KMS-11 (cell line): ENCODE data around the gene MYH6.
"Not testable (repeated sequence)": the region's sequence is repeated elsewhere in the genome, so short reads cannot be mapped to it uniquely, and the experiment has no call there.

Experiments
- H2AFZ ChIP-seq: fragments of 200-600 bp; sonication (generic); 2 replicates; pipeline ENCODE4 v1.6.1; 2016; ENCODE audit warnings: antibody characterized with exemption, mixed run types, low read depth
- H3K27ac ChIP-seq: fragments of 200-600 bp; sonication (generic); 2 replicates; pipeline ENCODE4 v1.6.1; 2016; ENCODE audit warnings: mild to moderate bottlenecking, mixed run types
- H3K27me3 ChIP-seq: fragments of 200-600 bp; sonication (generic); 2 replicates; pipeline ENCODE4 v1.6.1; 2017; ENCODE audit warnings: mild to moderate bottlenecking, low read depth, mixed run types, moderate library complexity; ENCODE audit not compliant: insufficient read depth
- H3K36me3 ChIP-seq: fragments of 200-600 bp; sonication (generic); 2 replicates; pipeline ENCODE4 v1.6.1; 2017; ENCODE audit warnings: mild to moderate bottlenecking, mixed run types; ENCODE audit not compliant: insufficient read depth
- H3K4me1 ChIP-seq: fragments of 200-600 bp; sonication (generic); 2 replicates; pipeline ENCODE4 v1.6.1; 2016; ENCODE audit warnings: mild to moderate bottlenecking, low read depth, mixed run types; ENCODE audit not compliant: poor library complexity, severe bottlenecking
- H3K4me2 ChIP-seq: fragments of 200-600 bp; sonication (generic); 2 replicates; pipeline ENCODE4 v1.7.0; 2016; ENCODE audit warnings: mild to moderate bottlenecking, mixed run types
- H3K4me3 ChIP-seq: fragments of 200-600 bp; sonication (generic); IDR thresholded peaks from 2 replicates; pipeline ENCODE4 v1.6.1; 2017; ENCODE audit warnings: low read depth, low read length, mixed read lengths; ENCODE audit not compliant: insufficient read depth
- H3K79me2 ChIP-seq: fragments of 200-600 bp; sonication (generic); 2 replicates; pipeline ENCODE4 v1.6.1; 2016; ENCODE audit warnings: low read depth, mixed run types; ENCODE audit not compliant: insufficient read depth
- H3K9ac ChIP-seq: fragments of 200-600 bp; sonication (generic); 2 replicates; pipeline ENCODE4 v1.6.1; 2016; ENCODE audit warnings: mild to moderate bottlenecking, mixed run types
- H4K20me1 ChIP-seq: fragments of 200-600 bp; sonication (generic); 2 replicates; pipeline ENCODE4 v1.6.1; 2016; ENCODE audit warnings: mild to moderate bottlenecking, mixed run types; ENCODE audit not compliant: insufficient read depth
- TF ChIP-seq, protein P1 (sequence below): fragments of 200-600 bp; sonication (generic); conservative IDR thresholded peaks from 2 replicates; pipeline ENCODE4 v1.6.1; 2017; ENCODE audit warnings: low read depth, mild to moderate bottlenecking, antibody characterized with exemption, low read length, moderate library complexity, mixed read lengths

The MYH6 gene

GRCh38 chr14:23407516-23408306, at the start of gene MYH6:
Gene MYH6, minus strand, starts transcription at chr14:23408273. Its CDS starts 1,050 bp downstream, at chr14:23407223.
- no peak within 1 kb of the TSS for H3K4me3 ChIP-seq
- no peak within 1 kb of the TSS for H3K4me2 ChIP-seq
- TF ChIP-seq, protein P1, sequence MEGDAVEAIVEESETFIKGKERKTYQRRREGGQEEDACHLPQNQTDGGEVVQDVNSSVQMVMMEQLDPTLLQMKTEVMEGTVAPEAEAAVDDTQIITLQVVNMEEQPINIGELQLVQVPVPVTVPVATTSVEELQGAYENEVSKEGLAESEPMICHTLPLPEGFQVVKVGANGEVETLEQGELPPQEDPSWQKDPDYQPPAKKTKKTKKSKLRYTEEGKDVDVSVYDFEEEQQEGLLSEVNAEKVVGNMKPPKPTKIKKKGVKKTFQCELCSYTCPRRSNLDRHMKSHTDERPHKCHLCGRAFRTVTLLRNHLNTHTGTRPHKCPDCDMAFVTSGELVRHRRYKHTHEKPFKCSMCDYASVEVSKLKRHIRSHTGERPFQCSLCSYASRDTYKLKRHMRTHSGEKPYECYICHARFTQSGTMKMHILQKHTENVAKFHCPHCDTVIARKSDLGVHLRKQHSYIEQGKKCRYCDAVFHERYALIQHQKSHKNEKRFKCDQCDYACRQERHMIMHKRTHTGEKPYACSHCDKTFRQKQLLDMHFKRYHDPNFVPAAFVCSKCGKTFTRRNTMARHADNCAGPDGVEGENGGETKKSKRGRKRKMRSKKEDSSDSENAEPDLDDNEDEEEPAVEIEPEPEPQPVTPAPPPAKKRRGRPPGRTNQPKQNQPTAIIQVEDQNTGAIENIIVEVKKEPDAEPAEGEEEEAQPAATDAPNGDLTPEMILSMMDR = no peak
- H3K4me1 ChIP-seq = no peaks in the 10 kb centered on the region
- no peak within 1 kb of the TSS for H3K27ac ChIP-seq
- H2AFZ ChIP-seq = no peak within 1 kb of the TSS
- H4K20me1 ChIP-seq = no peaks in the 10 kb centered on the region
- peaks cover 33% of the 10 kb centered on the region; the same call in 1 of the 2 replicates for H3K27me3 ChIP-seq
- H3K79me2 ChIP-seq = no peaks in the 10 kb centered on the region
- no peak within 1 kb of the TSS for H3K9ac ChIP-seq
- no peaks in the 10 kb centered on the region for H3K36me3 ChIP-seq

- H3K4me3 ChIP-seq, H3K4me2 ChIP-seq, H3K36me3 ChIP-seq, H2AFZ ChIP-seq, H3K79me2 ChIP-seq, H3K27me3 ChIP-seq, H3K27ac ChIP-seq, H3K9ac ChIP-seq, H3K4me1 ChIP-seq, H4K20me1 ChIP-seq: not testable (repeated sequence)
These were observed 49.0 kb upstream of the MYH6 start for GRCh38 chr14:23456883-23457586.

DNA sequence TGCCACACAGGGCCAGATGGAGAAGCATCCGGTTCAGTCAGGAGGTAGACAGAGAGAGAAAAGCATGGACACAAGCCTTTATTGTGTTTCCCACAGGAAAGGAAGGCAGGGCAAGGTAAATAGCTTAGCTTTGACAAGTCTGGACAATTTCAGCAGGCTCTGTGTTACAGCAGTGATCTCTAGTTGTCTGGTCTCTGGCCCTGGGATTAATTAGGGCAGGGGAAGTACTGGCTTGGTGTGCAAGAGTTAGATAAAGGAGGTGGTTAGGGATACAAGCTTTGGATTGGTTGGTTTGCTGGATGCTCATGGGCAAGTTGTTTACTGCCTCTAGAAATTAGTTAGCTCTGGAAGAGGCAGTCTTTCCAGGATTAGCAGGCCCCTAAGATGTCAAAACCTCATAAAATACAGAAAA, 46.4 kb upstream of the MYH6 start:
- Histone ChIP-seq H3K4me1 (no peaks in the 10 kb centered on the region), H3K79me2 (no peaks in the 10 kb centered on the region), H2AFZ (no peak overlapping the region), H3K36me3 (no peaks in the 10 kb centered on the region), H3K9ac (no peak overlapping the region), H3K4me3 (no peak overlapping the region), H3K27ac (no peak overlapping the region), H4K20me1 (no peaks in the 10 kb centered on the region), H3K27me3 (no peaks in the 10 kb centered on the region), H3K4me2 (no peak overlapping the region)
- TF ChIP-seq, protein P1 = no peak

DNA sequence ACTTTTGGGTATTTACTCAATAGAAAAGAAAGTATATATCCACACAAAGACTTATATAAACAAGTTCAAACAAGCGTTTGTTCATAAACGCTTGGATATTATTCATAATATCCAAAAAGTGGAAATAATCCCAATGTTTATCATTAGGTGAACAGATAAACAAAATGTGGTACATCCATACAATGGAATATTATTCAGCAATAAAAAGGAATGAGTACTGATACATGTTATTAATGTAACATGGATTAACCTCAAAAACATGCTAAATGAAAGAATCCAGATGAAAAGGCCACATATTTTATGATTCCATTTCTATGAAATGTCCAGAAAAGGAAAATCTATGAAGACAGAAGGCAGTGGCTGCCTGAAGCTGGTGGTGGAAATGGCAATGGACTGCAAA, 44.2 kb upstream of the MYH6 start:
- TF ChIP-seq, protein P1 = no peak
- H4K20me1 ChIP-seq = no peaks in the 10 kb centered on the region
- H3K27ac ChIP-seq = no peak overlapping the region
- H3K4me2 ChIP-seq = no peak overlapping the region
- H2AFZ ChIP-seq = no peak overlapping the region
- H3K79me2 ChIP-seq = no peaks in the 10 kb centered on the region
- no peak overlapping the region for H3K9ac ChIP-seq
- no peaks in the 10 kb centered on the region for H3K27me3 ChIP-seq
- no peak overlapping the region for H3K4me3 ChIP-seq
- no peaks in the 10 kb centered on the region for H3K4me1 ChIP-seq
- H3K36me3 ChIP-seq = no peaks in the 10 kb centered on the region

GRCh38 chr14:23450379-23450778, 42.3 kb upstream of the MYH6 start:
- Histone ChIP-seq H4K20me1 (no peaks in the 10 kb centered on the region), H3K27ac (no peak overlapping the region), H3K9ac (no peak overlapping the region), H3K4me2 (no peak overlapping the region), H3K79me2 (no peaks in the 10 kb centered on the region), H2AFZ (no peak overlapping the region), H3K4me1 (no peaks in the 10 kb centered on the region), H3K36me3 (no peaks in the 10 kb centered on the region), H3K27me3 (no peaks in the 10 kb centered on the region), H3K4me3 (no peak overlapping the region)
- TF ChIP-seq, protein P1 = no peak
